Right atrium auricular region (tissue), 2 donors: ENCODE data around the gene MTREX. TPM values are rescaled to one million over a fixed set of nuclear protein-coding genes. Genes with fewer than 3 reads are reported as not detected.

Experiments used
- DNase-seq: peaks from one replicate; pipeline ENCODE4 v3.0.0-alpha.2; 2019; ENCODE audit warnings: low spot score
- H3K27ac ChIP-seq, 2 donors: fragments of 200-600 bp; sonication (generic); 1 replicate in 1 of 2; 2 replicates in 1 of 2; pipeline ENCODE4 v1.5.1; 2016 to 2019
- H3K27me3 ChIP-seq, 2 donors: fragments of 200-600 bp; sonication (generic); one replicate each; pipeline versions ENCODE4 v1.5.1 to v1.6.0; 2017 to 2019
- H3K36me3 ChIP-seq: fragments of 200-600 bp; sonication (generic); one replicate; pipeline ENCODE4 v1.5.1; 2016
- H3K4me1 ChIP-seq, 2 donors: fragments of 200-600 bp; sonication (generic); one replicate each; pipeline versions ENCODE4 v1.5.1 to v1.6.0; 2017 to 2019
- H3K4me3 ChIP-seq, 2 donors: fragments of 200-600 bp; sonication (generic); 1 replicate in 1 of 2; 2 replicates in 1 of 2; pipeline ENCODE4 v1.5.1; 2017 to 2019; ENCODE audit warnings: mild to moderate bottlenecking in 1 of 2, moderate library complexity in 1 of 2
- H3K9me3 ChIP-seq, 2 donors: fragments of 200-600 bp; sonication (generic); one replicate each; pipeline ENCODE4 v1.5.1; 2019
- CTCF ChIP-seq, 2 donors: fragments of 200-600 bp; sonication (generic); IDR thresholded peaks; one replicate each; pipeline ENCODE4 v1.5.1; 2019; ENCODE audit warnings: antibody characterized with exemption in 2 of 2
- total RNA-seq, 2 donors: library from RNA; depleted of rRNA; stranded (reverse); fragments of >200 nt; gene quantifications; one replicate each; pipeline ENCODE4 v1.1.0, GENCODE V29; 2016

MTREX gene
- total RNA-seq, 2 donors from 2014 or later, result 56.7 to 86.0 TPM

GRCh38 chr5:55421074-55421529 is 113.3 kb downstream of the MTREX start:
- Histone ChIP-seq H3K4me1 (peaks cover 0 to 26% of the 10 kb centered on the region in 2 donors), H3K36me3 (peaks cover 46% of the 10 kb centered on the region), H3K27me3 (no peaks in the 10 kb centered on the region), H3K4me3 (no peak overlapping the region), H3K27ac (no peak overlapping the region), H3K9me3 (no peaks in the 10 kb centered on the region)
- no peak for TF ChIP-seq CTCF (IDR thresholded peaks at IDR 0.05)
- no peak for DNase-seq

- no peak for DNase-seq
- no peak for TF ChIP-seq CTCF (IDR thresholded peaks at IDR 0.05)
- Histone ChIP-seq H3K9me3 (no peaks in the 10 kb centered on the region), H3K4me3 (no peak overlapping the region), H3K27ac (peak overlapping the region; percentile 14 to 67), H3K4me1 (peaks cover 0 to 40% of the 10 kb centered on the region in 2 donors), H3K27me3 (no peaks in the 10 kb centered on the region), H3K36me3 (peaks cover 39% of the 10 kb centered on the region)
Measured at GRCh38 chr5:55426455-55426854, 118.7 kb downstream of the MTREX start.

DNA sequence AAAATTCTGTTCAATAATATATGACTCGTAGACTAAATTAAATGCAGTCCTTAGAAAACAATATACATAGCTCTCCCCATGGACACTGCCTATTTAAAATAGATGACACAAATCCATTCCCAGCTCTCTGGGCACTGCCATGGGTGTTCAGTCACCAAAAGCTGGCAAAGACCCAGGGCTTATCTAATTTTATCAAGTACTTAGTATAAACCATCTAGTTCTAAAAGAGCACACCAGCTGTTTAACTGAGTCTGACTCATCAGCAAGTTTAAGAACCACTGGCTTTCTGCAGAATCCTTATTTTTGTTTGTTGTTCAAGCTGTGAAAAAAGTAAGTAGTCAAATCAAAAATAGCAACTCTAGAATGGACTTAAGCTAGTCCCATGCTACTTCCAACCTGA is 119.4 kb downstream of the MTREX start:
- H3K4me1 ChIP-seq, result peaks cover 0 to 36% of the 10 kb centered on the region in 2 donors
- no peaks in the 10 kb centered on the region for H3K27me3 ChIP-seq
- no peak for DNase-seq
- H3K27ac ChIP-seq, result peak overlapping the region; percentile 29 to 67
- TF ChIP-seq CTCF (IDR thresholded peaks at IDR 0.05), result no peak
- no peak overlapping the region for H3K4me3 ChIP-seq
- H3K9me3 ChIP-seq, result no peaks in the 10 kb centered on the region
- peaks cover 37% of the 10 kb centered on the region for H3K36me3 ChIP-seq

GRCh38 chr5:55429221-55429612 is 121.4 kb downstream of the MTREX start:
- Histone ChIP-seq H3K9me3 (no peaks in the 10 kb centered on the region), H3K27me3 (no peaks in the 10 kb centered on the region), H3K4me3 (no peak overlapping the region), H3K27ac (peak overlapping the region in 1 of 2 donors; percentile 3), H3K36me3 (peaks cover 16% of the 10 kb centered on the region), H3K4me1 (peaks cover 0 to 30% of the 10 kb centered on the region in 2 donors)
- TF ChIP-seq CTCF (IDR thresholded peaks at IDR 0.05), result no peak
- DNase-seq, result no peak

- H3K27me3 ChIP-seq, result no peaks in the 10 kb centered on the region
- H3K27ac ChIP-seq, result no peak overlapping the region
- no peak for DNase-seq
- H3K9me3 ChIP-seq, result no peaks in the 10 kb centered on the region
- H3K4me3 ChIP-seq, result no peak overlapping the region
- H3K36me3 ChIP-seq, result peaks cover 11% of the 10 kb centered on the region
- H3K4me1 ChIP-seq, result peaks cover 0 to 30% of the 10 kb centered on the region in 2 donors
- TF ChIP-seq CTCF (IDR thresholded peaks at IDR 0.05), result no peak
Measured at GRCh38 chr5:55429613-55430253, 121.9 kb downstream of the MTREX start.

DNA sequence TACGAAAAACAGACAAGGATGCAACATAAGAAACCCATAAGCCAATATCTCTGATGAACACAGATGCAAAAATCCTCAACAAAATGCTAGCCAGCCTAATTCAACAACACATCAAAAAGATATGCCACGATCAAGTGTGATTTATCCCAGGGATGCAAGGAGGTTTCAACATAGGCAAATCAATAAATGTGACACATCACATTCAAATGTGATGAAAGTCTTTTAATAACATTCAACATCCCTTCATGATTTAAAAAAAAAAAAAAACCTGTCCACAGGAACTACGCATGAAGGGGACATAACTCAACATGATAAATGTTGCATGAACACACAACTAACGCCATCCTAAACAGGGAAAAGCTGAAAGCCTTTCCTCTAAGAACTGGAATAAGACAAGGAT is 124.8 kb downstream of the MTREX start:
- no peak overlapping the region for H3K27ac ChIP-seq
- H3K36me3 ChIP-seq, result peaks cover 14% of the 10 kb centered on the region
- TF ChIP-seq CTCF (IDR thresholded peaks at IDR 0.05), result no peak
- H3K4me1 ChIP-seq, result peaks cover 0 to 27% of the 10 kb centered on the region in 2 donors
- no peaks in the 10 kb centered on the region for H3K27me3 ChIP-seq
- H3K4me3 ChIP-seq, result no peak overlapping the region
- DNase-seq, result no peak
- no peaks in the 10 kb centered on the region for H3K9me3 ChIP-seq
